ENCODE results near the gene DET1.

The DET1 gene

GRCh38 chr15:88491158-88491557, 55.3 kb downstream of the DET1 start:
- DNase-seq (ENCODE audit: low read depth): no peak
- no peak overlapping the region for H3K4me3 ChIP-seq (ENCODE audit: low read depth, low read length)
- TF ChIP-seq CTCF (IDR thresholded peaks at IDR 0.05; ENCODE audit: control insufficient read depth, extremely low read depth, insufficient read depth): no peak

- H3K4me3 ChIP-seq (ENCODE audit: low read depth, low read length): no peak overlapping the region
- no peak for DNase-seq (ENCODE audit: low read depth)
- no peak for TF ChIP-seq CTCF (IDR thresholded peaks at IDR 0.05; ENCODE audit: control insufficient read depth, extremely low read depth, insufficient read depth)
Measured at GRCh38 chr15:88490036-88490435, 56.4 kb downstream of the DET1 start.

GRCh38 chr15:88489321-88489720, 57.2 kb downstream of the DET1 start:
- no peak overlapping the region for H3K4me3 ChIP-seq (ENCODE audit: low read depth, low read length)
- no peak for DNase-seq (ENCODE audit: low read depth)
- no peak for TF ChIP-seq CTCF (IDR thresholded peaks at IDR 0.05; ENCODE audit: control insufficient read depth, extremely low read depth, insufficient read depth)

- no peak for TF ChIP-seq CTCF (IDR thresholded peaks at IDR 0.05; ENCODE audit: control insufficient read depth, extremely low read depth, insufficient read depth)
- H3K4me3 ChIP-seq (ENCODE audit: low read depth, low read length): no peak overlapping the region
- DNase-seq (ENCODE audit: low read depth): no peak
Measured at GRCh38 chr15:88487796-88488523, 58.5 kb downstream of the DET1 start.

- TF ChIP-seq CTCF (IDR thresholded peaks at IDR 0.05; ENCODE audit: control insufficient read depth, extremely low read depth, insufficient read depth): no peak
- no peak for DNase-seq (ENCODE audit: low read depth)
- no peak overlapping the region for H3K4me3 ChIP-seq (ENCODE audit: low read depth, low read length)
Measured at GRCh38 chr15:88487178-88487795, 59.2 kb downstream of the DET1 start.

- no peak for DNase-seq (ENCODE audit: low read depth)
- no peak overlapping the region for H3K4me3 ChIP-seq (ENCODE audit: low read depth, low read length)
- TF ChIP-seq CTCF (IDR thresholded peaks at IDR 0.05; ENCODE audit: control insufficient read depth, extremely low read depth, insufficient read depth): no peak
Measured at GRCh38 chr15:88484682-88485331, 61.7 kb downstream of the DET1 start.

Measured in LNCaP clone FGC (cell line).